ENCODE measurements around the gene MYO15B. TPM values are rescaled to one million over a fixed set of nuclear protein-coding genes. Genes with fewer than 3 reads are reported as not detected.

MYO15B gene
- total and polyA plus RNA-seq, 2 of the 13 experiments (the other 11 are each of a cell fraction or from before 2014, with no cell fraction given) = 2.8 to 8.1 TPM

- TF ChIP-seq ZBTB38 (CRISPR knock-in tag; IDR thresholded peaks at IDR 0.05) = peak; percentile 83
- TF ChIP-seq SNAPC5 (CRISPR knock-in tag; IDR thresholded peaks at IDR 0.05; ENCODE audit: borderline replicate concordance) = peak; percentile 97
- peak; percentile 39 to 92; a peak in 3 of 4 replicates for TF ChIP-seq HMGXB4 (CRISPR knock-in tag; IDR thresholded peaks at IDR 0.05; ENCODE audit: borderline replicate concordance in 1 of 2, low read depth in 1 of 2)
- TF ChIP-seq SNAPC4 (CRISPR knock-in tag; IDR thresholded peaks at IDR 0.05) = peak; percentile 94
- TF ChIP-seq TMF1 (CRISPR knock-in tag; IDR thresholded peaks at IDR 0.05; ENCODE audit: low read depth) = peak; percentile 98
- TF ChIP-seq CBX1 (IDR thresholded peaks at IDR 0.05; ENCODE audit: low read depth) = peak; percentile 47
- TF ChIP-seq, protein P1, sequence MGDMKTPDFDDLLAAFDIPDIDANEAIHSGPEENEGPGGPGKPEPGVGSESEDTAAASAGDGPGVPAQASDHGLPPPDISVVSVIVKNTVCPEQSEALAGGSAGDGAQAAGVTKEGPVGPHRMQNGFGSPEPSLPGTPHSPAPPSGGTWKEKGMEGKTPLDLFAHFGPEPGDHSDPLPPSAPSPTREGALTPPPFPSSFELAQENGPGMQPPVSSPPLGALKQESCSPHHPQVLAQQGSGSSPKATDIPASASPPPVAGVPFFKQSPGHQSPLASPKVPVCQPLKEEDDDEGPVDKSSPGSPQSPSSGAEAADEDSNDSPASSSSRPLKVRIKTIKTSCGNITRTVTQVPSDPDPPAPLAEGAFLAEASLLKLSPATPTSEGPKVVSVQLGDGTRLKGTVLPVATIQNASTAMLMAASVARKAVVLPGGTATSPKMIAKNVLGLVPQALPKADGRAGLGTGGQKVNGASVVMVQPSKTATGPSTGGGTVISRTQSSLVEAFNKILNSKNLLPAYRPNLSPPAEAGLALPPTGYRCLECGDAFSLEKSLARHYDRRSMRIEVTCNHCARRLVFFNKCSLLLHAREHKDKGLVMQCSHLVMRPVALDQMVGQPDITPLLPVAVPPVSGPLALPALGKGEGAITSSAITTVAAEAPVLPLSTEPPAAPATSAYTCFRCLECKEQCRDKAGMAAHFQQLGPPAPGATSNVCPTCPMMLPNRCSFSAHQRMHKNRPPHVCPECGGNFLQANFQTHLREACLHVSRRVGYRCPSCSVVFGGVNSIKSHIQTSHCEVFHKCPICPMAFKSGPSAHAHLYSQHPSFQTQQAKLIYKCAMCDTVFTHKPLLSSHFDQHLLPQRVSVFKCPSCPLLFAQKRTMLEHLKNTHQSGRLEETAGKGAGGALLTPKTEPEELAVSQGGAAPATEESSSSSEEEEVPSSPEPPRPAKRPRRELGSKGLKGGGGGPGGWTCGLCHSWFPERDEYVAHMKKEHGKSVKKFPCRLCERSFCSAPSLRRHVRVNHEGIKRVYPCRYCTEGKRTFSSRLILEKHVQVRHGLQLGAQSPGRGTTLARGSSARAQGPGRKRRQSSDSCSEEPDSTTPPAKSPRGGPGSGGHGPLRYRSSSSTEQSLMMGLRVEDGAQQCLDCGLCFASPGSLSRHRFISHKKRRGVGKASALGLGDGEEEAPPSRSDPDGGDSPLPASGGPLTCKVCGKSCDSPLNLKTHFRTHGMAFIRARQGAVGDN (CRISPR knock-in tag; IDR thresholded peaks at IDR 0.05) = peak; percentile 97
- TF ChIP-seq MTF1 (CRISPR knock-in tag; IDR thresholded peaks at IDR 0.05) = no peak
- TF ChIP-seq KAT2B (IDR thresholded peaks at IDR 0.05; ENCODE audit: borderline replicate concordance, low read depth, low read length) = no peak
These were observed 30.3 kb upstream of the MYO15B start (continued) for GRCh38 chr17:75557075-75557851.

All from HepG2 (cell line).